ENCODE data around the gene POU2AF2. TPM values are rescaled to one million over a fixed set of nuclear protein-coding genes. Genes with fewer than 3 reads are reported as not detected.

Gene POU2AF2
- total RNA-seq, 1 experiment from 2014 or later = not detected

GRCh38 chr11:111205632-111206385 lies 39.7 kb upstream of the POU2AF2 start:
- Histone ChIP-seq H3K18ac (ENCODE audit: insufficient read length, low read depth, low read length) (no peak overlapping the region), H3T11ph (ENCODE audit: low read length) (no peak overlapping the region), H2BK120ac (ENCODE audit: low read depth, low read length, poor library complexity, severe bottlenecking) (no peak overlapping the region), H4K20me1 (ENCODE audit: control insufficient read depth, insufficient read depth, insufficient read length) (no peaks in the 10 kb centered on the region), H3K9ac (ENCODE audit: extremely low read depth, insufficient read length, low read length) (no peak overlapping the region), H2BK5ac (ENCODE audit: insufficient read length, low read length) (no peak overlapping the region), H4K91ac (ENCODE audit: insufficient read length, low read depth, low read length) (no peak overlapping the region), H2AK5ac (ENCODE audit: insufficient read length, low read length) (no peak overlapping the region), H3K27ac (ENCODE audit: insufficient read length, low read depth, low read length) (no peak overlapping the region), H3K9me3 (ENCODE audit: control insufficient read depth, low read depth, low read length) (no peaks in the 10 kb centered on the region), H3K79me2 (ENCODE audit: insufficient read depth, low read length) (no peaks in the 10 kb centered on the region), H3K14ac (ENCODE audit: insufficient read depth, low read length) (no peak overlapping the region), H3K4me1 (ENCODE audit: insufficient read depth, low read length) (no peaks in the 10 kb centered on the region), H3K79me1 (ENCODE audit: insufficient read depth, low read depth, low read length, poor library complexity, severe bottlenecking) (no peaks in the 10 kb centered on the region), H2BK15ac (ENCODE audit: low read depth, low read length) (no peak overlapping the region), H2BK20ac (ENCODE audit: low read depth, low read length, poor library complexity, severe bottlenecking) (no peak overlapping the region), H3K4ac (ENCODE audit: low read depth, low read length) (no peak overlapping the region), H3K27me3 (ENCODE audit: insufficient read depth, low read length) (no peaks in the 10 kb centered on the region), H3K4me2 (ENCODE audit: insufficient read depth, insufficient read length, low read length) (no peak overlapping the region), H3K23ac (ENCODE audit: insufficient read length, low read depth, low read length) (no peak overlapping the region), H4K8ac (replicated peaks; ENCODE audit: insufficient read length, low read depth, low read length) (no peak overlapping the region), H3K23me2 (ENCODE audit: insufficient read length, low read depth, low read length, poor library complexity, severe bottlenecking) (no peaks in the 10 kb centered on the region), H3K56ac (ENCODE audit: insufficient read length, low read depth, low read length) (no peak overlapping the region), H2AFZ (ENCODE audit: low read length) (no peak overlapping the region), H4K5ac (ENCODE audit: insufficient read length, low read depth, low read length) (no peak overlapping the region), H2BK12ac (ENCODE audit: insufficient read length, low read depth, low read length) (no peak overlapping the region)
- Mint-ChIP-seq H3K4me1 (no peaks in the 10 kb centered on the region), H3K27ac (no peak overlapping the region), H3K36me3 (ENCODE audit: insufficient read depth in 1 of 3, low read depth in 3 of 3) (no peaks in the 10 kb centered on the region), H3K9me3 (no peaks in the 10 kb centered on the region), H3K4me3 (no peak overlapping the region), H3K27me3 (ENCODE audit: low read depth) (no peaks in the 10 kb centered on the region)
- no CpG with 5 or more reads among the region's 3 CpGs for WGBS (ENCODE audit: extremely low coverage, insufficient read length, low lambda C conversion rate)
- no peak for DNase-seq
- no peak for TF ChIP-seq CTCF (conservative IDR thresholded peaks at IDR 0.05)

Data from H9 (cell line).